GM12878 (cell line): ENCODE measurements around the gene TMEM163. TPM values are rescaled to one million over a fixed set of nuclear protein-coding genes. Genes with fewer than 3 reads are reported as not detected.

Experiments
- ATF7 ChIP-seq: fragments of 450-650 bp; IDR thresholded peaks from 2 replicates; pipeline ENCODE4 v1.6.1; 2016; ENCODE audit warnings: low read depth, mild to moderate bottlenecking
- CBX3 ChIP-seq: fragments of 200-600 bp; sonication (generic); IDR thresholded peaks from 2 replicates; pipeline ENCODE4 v1.6.1; 2016; ENCODE audit warnings: low read depth, borderline replicate concordance
- EGR1 ChIP-seq, 2 experiments: IDR thresholded peaks; 1 replicate in 1 of 2; 2 replicates in 1 of 2; pipeline ENCODE4 v1.6.1; 2011 to 2012; ENCODE audit warnings: low read depth in 2 of 2, low read length in 2 of 2, borderline replicate concordance in 1 of 2, mild to moderate bottlenecking in 1 of 2, moderate library complexity in 1 of 2
- EZH2 ChIP-seq: IDR thresholded peaks from 2 replicates; pipeline ENCODE4 v1.6.1; 2012; ENCODE audit warnings: low read depth, mild to moderate bottlenecking, control low read depth, inconsistent platforms, low read length, borderline replicate concordance; ENCODE audit not compliant: control insufficient read depth
- FOS ChIP-seq: IDR thresholded peaks from 3 replicates; pipeline ENCODE4 v1.6.1; 2011; ENCODE audit warnings: borderline replicate concordance; ENCODE audit not compliant: insufficient read length; ENCODE audit errors: extremely low read depth
- IKZF2 ChIP-seq, 2 experiments: fragments of 450-650 bp; IDR thresholded peaks; 2 replicates each; pipeline ENCODE4 v1.6.1; 2017; ENCODE audit warnings: mild to moderate bottlenecking in 2 of 2, moderate library complexity in 2 of 2
- JUNB ChIP-seq: IDR thresholded peaks from 2 replicates; pipeline ENCODE4 v1.6.1; 2016; ENCODE audit warnings: antibody characterized with exemption, mild to moderate bottlenecking
- MEF2A ChIP-seq: IDR thresholded peaks from 2 replicates; pipeline ENCODE4 v1.6.1; 2011; ENCODE audit warnings: low read depth, mild to moderate bottlenecking, low read length, moderate library complexity; ENCODE audit not compliant: insufficient read depth
- NR2C2 ChIP-seq: IDR thresholded peaks from 2 replicates; pipeline ENCODE4 v1.6.1; 2011; ENCODE audit warnings: borderline replicate concordance, low read depth; ENCODE audit not compliant: control insufficient read depth, insufficient read length
- POLR2AphosphoS2 ChIP-seq: IDR thresholded peaks from 2 replicates; pipeline ENCODE4 v1.6.1; 2011; ENCODE audit warnings: low read depth, mild to moderate bottlenecking, low read length, improper control_type of control experiment, moderate library complexity
- POLR2AphosphoS5 ChIP-seq: IDR thresholded peaks from 2 replicates; pipeline ENCODE4 v1.6.1; 2011; ENCODE audit warnings: mild to moderate bottlenecking, low read length, inconsistent platforms
- RAD21 ChIP-seq: IDR thresholded peaks from 2 replicates; pipeline ENCODE4 v1.6.1; 2011; ENCODE audit warnings: mild to moderate bottlenecking, low read depth, low read length, moderate library complexity; ENCODE audit not compliant: insufficient read depth
- REST ChIP-seq: IDR thresholded peaks from 2 replicates; pipeline ENCODE4 v1.6.1; 2012; ENCODE audit warnings: mild to moderate bottlenecking, low read depth, low read length
- SRF ChIP-seq, 2 experiments: IDR thresholded peaks; 2 replicates each; pipeline ENCODE4 v1.6.1; 2011; ENCODE audit warnings: low read depth in 2 of 2, low read length in 2 of 2, mild to moderate bottlenecking in 1 of 2, moderate library complexity in 1 of 2
- TAF1 ChIP-seq: IDR thresholded peaks from 2 replicates; pipeline ENCODE4 v1.6.1; 2011; ENCODE audit warnings: mild to moderate bottlenecking, low read depth, low read length, borderline replicate concordance
- polyA plus RNA-seq, 11 experiments: library from polyadenylated mRNA; depleted of rRNA in 4 of 11; unstranded in 6 of 11; stranded (reverse) in 5 of 11; fragments of >200 nt; fragmentation: Nextera tagmentation in 4 of 11; fragmentation: Illumina TruSeq in 1 of 11; extraction: Ambion mirVana in 4 of 11; extraction: Trizol in 1 of 11; gene quantifications; 1 replicate in 1 of 11; 2 replicates in 10 of 11; pipeline versions ENCODE4 v1.2.1 to v1.2.3, GENCODE V29; 2011 to 2016; ENCODE audit warnings: inconsistent platforms in 2 of 11, missing spikeins in 2 of 11, low read depth in 1 of 11
- total RNA-seq, 4 experiments: library from RNA; depleted of rRNA in 3 of 4; stranded (reverse); fragments of >200 nt in 3 of 4; fragmentation: Illumina TruSeq in 1 of 4; extraction: Trizol in 1 of 4; gene quantifications; 2 replicates each; pipeline versions ENCODE4 v1.2.1 to v1.2.3, GENCODE V29; 2013 to 2021
- TF ChIP-seq, protein P1 (sequence below): IDR thresholded peaks from 2 replicates; pipeline ENCODE4 v1.6.1; 2011; ENCODE audit warnings: low read depth, mild to moderate bottlenecking, low read length, moderate library complexity, borderline replicate concordance; ENCODE audit errors: extremely low read depth
- TF ChIP-seq, protein P2 (sequence below): fragments of 450-650 bp; IDR thresholded peaks from 2 replicates; pipeline ENCODE4 v1.6.1; 2017; ENCODE audit warnings: borderline replicate concordance
- TF ChIP-seq, protein P3 (sequence below): IDR thresholded peaks from 2 replicates; pipeline ENCODE4 v1.6.1; 2012; ENCODE audit warnings: improper control_type of control experiment, low read depth, low read length; ENCODE audit not compliant: insufficient replicate concordance
- TF ChIP-seq, protein P4 (sequence below): IDR thresholded peaks from 2 replicates; pipeline ENCODE4 v1.6.1; 2012; ENCODE audit warnings: low read depth, low read length, improper control_type of control experiment

TMEM163 gene
- total and polyA plus RNA-seq, 10 of the 15 experiments (the other 5 are each of a cell fraction or from before 2014, with no cell fraction given): 0.05 to 0.11 (median 0.07) TPM; not detected in 4

- peak; percentile 56 for TF ChIP-seq JUNB
- peak; percentile 43; the same call in 1 of the 2 replicates for TF ChIP-seq POLR2AphosphoS5
- TF ChIP-seq, protein P1, sequence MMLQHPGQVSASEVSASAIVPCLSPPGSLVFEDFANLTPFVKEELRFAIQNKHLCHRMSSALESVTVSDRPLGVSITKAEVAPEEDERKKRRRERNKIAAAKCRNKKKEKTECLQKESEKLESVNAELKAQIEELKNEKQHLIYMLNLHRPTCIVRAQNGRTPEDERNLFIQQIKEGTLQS: no peak
- TF ChIP-seq RAD21: 0 out of 2 replicates have a peak, but pooled peaks have one; percentile 1
- TF ChIP-seq SRF (IDR thresholded peaks at IDR 0.05; ENCODE audit: low read depth in 2 of 2, low read length in 2 of 2): no peak
- no peak for TF ChIP-seq CBX3
- TF ChIP-seq TAF1: 0 out of 2 replicates have a peak, but pooled peaks have one; percentile 17
- no peak for TF ChIP-seq EGR1 (IDR thresholded peaks at IDR 0.05; ENCODE audit: borderline replicate concordance in 1 of 2, low read depth in 2 of 2, low read length in 2 of 2)
- TF ChIP-seq, protein P2, sequence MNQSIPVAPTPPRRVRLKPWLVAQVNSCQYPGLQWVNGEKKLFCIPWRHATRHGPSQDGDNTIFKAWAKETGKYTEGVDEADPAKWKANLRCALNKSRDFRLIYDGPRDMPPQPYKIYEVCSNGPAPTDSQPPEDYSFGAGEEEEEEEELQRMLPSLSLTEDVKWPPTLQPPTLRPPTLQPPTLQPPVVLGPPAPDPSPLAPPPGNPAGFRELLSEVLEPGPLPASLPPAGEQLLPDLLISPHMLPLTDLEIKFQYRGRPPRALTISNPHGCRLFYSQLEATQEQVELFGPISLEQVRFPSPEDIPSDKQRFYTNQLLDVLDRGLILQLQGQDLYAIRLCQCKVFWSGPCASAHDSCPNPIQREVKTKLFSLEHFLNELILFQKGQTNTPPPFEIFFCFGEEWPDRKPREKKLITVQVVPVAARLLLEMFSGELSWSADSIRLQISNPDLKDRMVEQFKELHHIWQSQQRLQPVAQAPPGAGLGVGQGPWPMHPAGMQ: no peak
- TF ChIP-seq FOS: no peak
- no peak for TF ChIP-seq EZH2
- TF ChIP-seq REST: no peak
- TF ChIP-seq POLR2AphosphoS2: no peak
- TF ChIP-seq NR2C2: no peak
- TF ChIP-seq, protein P3, sequence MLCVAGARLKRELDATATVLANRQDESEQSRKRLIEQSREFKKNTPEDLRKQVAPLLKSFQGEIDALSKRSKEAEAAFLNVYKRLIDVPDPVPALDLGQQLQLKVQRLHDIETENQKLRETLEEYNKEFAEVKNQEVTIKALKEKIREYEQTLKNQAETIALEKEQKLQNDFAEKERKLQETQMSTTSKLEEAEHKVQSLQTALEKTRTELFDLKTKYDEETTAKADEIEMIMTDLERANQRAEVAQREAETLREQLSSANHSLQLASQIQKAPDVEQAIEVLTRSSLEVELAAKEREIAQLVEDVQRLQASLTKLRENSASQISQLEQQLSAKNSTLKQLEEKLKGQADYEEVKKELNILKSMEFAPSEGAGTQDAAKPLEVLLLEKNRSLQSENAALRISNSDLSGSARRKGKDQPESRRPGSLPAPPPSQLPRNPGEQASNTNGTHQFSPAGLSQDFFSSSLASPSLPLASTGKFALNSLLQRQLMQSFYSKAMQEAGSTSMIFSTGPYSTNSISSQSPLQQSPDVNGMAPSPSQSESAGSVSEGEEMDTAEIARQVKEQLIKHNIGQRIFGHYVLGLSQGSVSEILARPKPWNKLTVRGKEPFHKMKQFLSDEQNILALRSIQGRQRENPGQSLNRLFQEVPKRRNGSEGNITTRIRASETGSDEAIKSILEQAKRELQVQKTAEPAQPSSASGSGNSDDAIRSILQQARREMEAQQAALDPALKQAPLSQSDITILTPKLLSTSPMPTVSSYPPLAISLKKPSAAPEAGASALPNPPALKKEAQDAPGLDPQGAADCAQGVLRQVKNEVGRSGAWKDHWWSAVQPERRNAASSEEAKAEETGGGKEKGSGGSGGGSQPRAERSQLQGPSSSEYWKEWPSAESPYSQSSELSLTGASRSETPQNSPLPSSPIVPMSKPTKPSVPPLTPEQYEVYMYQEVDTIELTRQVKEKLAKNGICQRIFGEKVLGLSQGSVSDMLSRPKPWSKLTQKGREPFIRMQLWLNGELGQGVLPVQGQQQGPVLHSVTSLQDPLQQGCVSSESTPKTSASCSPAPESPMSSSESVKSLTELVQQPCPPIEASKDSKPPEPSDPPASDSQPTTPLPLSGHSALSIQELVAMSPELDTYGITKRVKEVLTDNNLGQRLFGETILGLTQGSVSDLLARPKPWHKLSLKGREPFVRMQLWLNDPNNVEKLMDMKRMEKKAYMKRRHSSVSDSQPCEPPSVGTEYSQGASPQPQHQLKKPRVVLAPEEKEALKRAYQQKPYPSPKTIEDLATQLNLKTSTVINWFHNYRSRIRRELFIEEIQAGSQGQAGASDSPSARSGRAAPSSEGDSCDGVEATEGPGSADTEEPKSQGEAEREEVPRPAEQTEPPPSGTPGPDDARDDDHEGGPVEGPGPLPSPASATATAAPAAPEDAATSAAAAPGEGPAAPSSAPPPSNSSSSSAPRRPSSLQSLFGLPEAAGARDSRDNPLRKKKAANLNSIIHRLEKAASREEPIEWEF: peak; percentile 17
- TF ChIP-seq ATF7: peak; percentile 91
- TF ChIP-seq, protein P4, sequence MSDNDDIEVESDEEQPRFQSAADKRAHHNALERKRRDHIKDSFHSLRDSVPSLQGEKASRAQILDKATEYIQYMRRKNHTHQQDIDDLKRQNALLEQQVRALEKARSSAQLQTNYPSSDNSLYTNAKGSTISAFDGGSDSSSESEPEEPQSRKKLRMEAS: no peak
- TF ChIP-seq IKZF2 (IDR thresholded peaks at IDR 0.05): peak; percentile 84 to 87; a peak in 3 of 4 replicates
- 0 out of 2 replicates have a peak, but pooled peaks have one; percentile 16 for TF ChIP-seq MEF2A
Observed at GRCh38 chr2:134739879-134740301, 21.1 kb upstream of the TMEM163 start (continued).
